Spleen (tissue), 11 donors: ENCODE results near the gene RTKN. TPM values are rescaled to one million over a fixed set of nuclear protein-coding genes. Genes with fewer than 3 reads are reported as not detected.
A peak's percentile ranks its signal among the peaks of the same experiment; 100 is the strongest.
"Not testable (repeated sequence)": the region's sequence is repeated elsewhere in the genome, so short reads cannot be mapped to it uniquely, and the experiment has no call there.

Experiments used
- DNase-seq: peaks from one replicate; pipeline ENCODE4 v3.0.0-alpha.2; 2020
- H3K27ac ChIP-seq, 8 donors: fragments of 200-600 bp; sonication (generic) in 7 of 8; 1 replicate in 4 of 8; 2 replicates in 4 of 8; pipeline versions ENCODE4 v1.5.0 to v1.8.0; 2016 to 2021; ENCODE audit warnings: inconsistent platforms in 4 of 8, mild to moderate bottlenecking in 4 of 8, moderate library complexity in 1 of 8
- H3K27me3 ChIP-seq, 7 donors: fragments of 200-600 bp; sonication (generic) in 6 of 7; replicated peaks in 1 of 7; 1 replicate in 4 of 7; 2 replicates in 3 of 7; pipeline versions ENCODE4 v1.5.0 to v1.8.0; 2016 to 2021; ENCODE audit warnings: inconsistent platforms in 3 of 7, mild to moderate bottlenecking in 1 of 7
- H3K36me3 ChIP-seq, 6 donors: fragments of 200-600 bp; sonication (generic) in 5 of 6; 1 replicate in 4 of 6; 2 replicates in 2 of 6; pipeline versions ENCODE4 v1.5.0 to v1.8.0; 2016 to 2021; ENCODE audit warnings: inconsistent platforms in 2 of 6
- H3K4me1 ChIP-seq, 6 donors: fragments of 200-600 bp; sonication (generic) in 5 of 6; 1 replicate in 3 of 6; 2 replicates in 3 of 6; pipeline versions ENCODE4 v1.5.0 to v1.8.0; 2016 to 2021; ENCODE audit warnings: inconsistent platforms in 3 of 6
- H3K4me3 ChIP-seq, 8 donors: fragments of 200-600 bp; sonication (generic) in 7 of 8; 1 replicate in 4 of 8; 2 replicates in 4 of 8; pipeline versions ENCODE4 v1.5.0 to v1.8.0; 2016 to 2021; ENCODE audit warnings: inconsistent platforms in 4 of 8, mild to moderate bottlenecking in 4 of 8, moderate library complexity in 2 of 8
- H3K9me3 ChIP-seq, 8 donors: fragments of 200-600 bp; sonication (generic) in 7 of 8; 1 replicate in 4 of 8; 2 replicates in 4 of 8; pipeline versions ENCODE4 v1.5.0 to v1.8.0; 2016 to 2021; ENCODE audit warnings: inconsistent platforms in 4 of 8
- CTCF ChIP-seq, 11 experiments: fragments of 200-600 bp in 7 of 11; fragments of 450-650 bp in 4 of 11; sonication (generic) in 4 of 11; IDR thresholded peaks in 8 of 11; conservative IDR thresholded peaks in 3 of 11; 1 replicate in 7 of 11; 2 replicates in 4 of 11; pipeline versions ENCODE4 v1.4.0 to v1.8.0; 2016 to 2021; ENCODE audit warnings: antibody characterized with exemption in 11 of 11, inconsistent platforms in 4 of 11, mild to moderate bottlenecking in 1 of 11
- POLR2A ChIP-seq, 3 donors: fragments of 450-650 bp; IDR thresholded peaks; one replicate each; pipeline ENCODE4 v1.5.1; 2017; ENCODE audit warnings: antibody characterized with exemption in 3 of 3, mild to moderate bottlenecking in 1 of 3
- POLR2AphosphoS5 ChIP-seq, 3 donors: sonication (generic); formaldehyde crosslinking; IDR thresholded peaks; one replicate each; pipeline ENCODE4 v1.5.1; 2017; ENCODE audit warnings: antibody characterized with exemption in 3 of 3
- WGBS, 5 donors: extraction: QIAGEN DNeasy Blood & Tissue Kit in 3 of 5; methylation state at CpG; one replicate each; pipeline versions ENCODE4 v1.1.5 to v1.1.7; 2013 to 2018; 5-methylcytosine and 5-hydroxymethylcytosine counted together
- intact Hi-C: fragments of 100-400 bp; cut with DNase I; formaldehyde crosslinking; loops from one replicate; pipeline ENCODE4 v1.15.0; 2023; ENCODE audit warnings: low total_unique reads
- polyA plus RNA-seq, 3 donors: library from polyadenylated mRNA; stranded (reverse); fragments of 200-250 nt; gene quantifications; one replicate each; pipeline ENCODE4 v1.2.1, GENCODE V29; 2013
- total RNA-seq, 7 donors: library from RNA; depleted of rRNA in 3 of 7; stranded (reverse); fragments of >200 nt in 3 of 7; fragmentation: NEBNext Ultra II Directional in 4 of 7; extraction: Animal tissue kit (Norgen Biotek cat#: 25700) in 4 of 7; gene quantifications; one replicate each; pipeline versions ENCODE4 v1.1.0 to v1.2.1, GENCODE V29; 2016 to 2021
- donor health status: healthy with polysubstance abuse.
- donor health status: DM: no; HTN: no; CAD: no; lungs with moderate emphysema.
- donor health status: DM: no; HTN: no; CAD: no.
- donor health status: Bipolar disorder and iron deficiency.
- donor health status: healthy.
- donor health status: DM: no; HTN: no; CAD: no.
- donor health status: DM: yes; HTN: yes; CAD: no.

RTKN gene
- total and polyA plus RNA-seq, 10 donors, result 3.2 to 11.1 (median 7.1) TPM

- Histone ChIP-seq H3K4me3 (no peak overlapping the region), H3K4me1 (peaks cover 0 to 16% (median 2%) of the 10 kb centered on the region in 6 donors), H3K36me3 (no peaks in the 10 kb centered on the region), H3K9me3 (no peaks in the 10 kb centered on the region), H3K27me3 (peaks cover 0 to 8% (median 0%) of the 10 kb centered on the region in 7 donors), H3K27ac (no peak overlapping the region)
- 80 to 96% (median 94%) methylated on average over 2 of the region's 2 CpGs for WGBS, 5 donors
- intact Hi-C loops, result no loop called here
- TF ChIP-seq POLR2AphosphoS5 (IDR thresholded peaks at IDR 0.05) (no peak), CTCF (IDR thresholded peaks at IDR 0.05 in 8 of 11, conservative IDR thresholded peaks at IDR 0.05 in 3 of 11) (no peak), POLR2A (IDR thresholded peaks at IDR 0.05) (no peak)
- no peak for DNase-seq
Observed at GRCh38 chr2:74448771-74449170, 7.0 kb upstream of the RTKN start.

GRCh38 chr2:74447230-74447999, 5.7 kb upstream of the RTKN start:
- H3K4me3 ChIP-seq, result no peak overlapping the region
- H3K27ac ChIP-seq, result no peak overlapping the region
- DNase-seq, result peak; percentile 11
- H3K4me1 ChIP-seq, result peaks cover 0 to 11% (median 2%) of the 10 kb centered on the region in 6 donors
- H3K9me3 ChIP-seq, result no peaks in the 10 kb centered on the region
- intact Hi-C loops, result no loop called here
- 90 to 97% (median 94%) methylated on average over 5 of the region's 5 CpGs for WGBS, 5 donors
- TF ChIP-seq POLR2AphosphoS5 (IDR thresholded peaks at IDR 0.05), result no peak
- TF ChIP-seq POLR2A (IDR thresholded peaks at IDR 0.05), result no peak
- no peak for TF ChIP-seq CTCF (IDR thresholded peaks at IDR 0.05 in 8 of 11, conservative IDR thresholded peaks at IDR 0.05 in 3 of 11)
- H3K36me3 ChIP-seq, result no peaks in the 10 kb centered on the region
- peaks cover 0 to 21% (median 2%) of the 10 kb centered on the region in 7 donors for H3K27me3 ChIP-seq

- intact Hi-C loops, result no loop called here
- Histone ChIP-seq H3K4me3 (no peak overlapping the region), H3K4me1 (peaks cover 13 to 37% (median 28%) of the 10 kb centered on the region in 6 donors), H3K9me3 (no peaks in the 10 kb centered on the region), H3K27me3 (peaks cover 0 to 48% (median 24%) of the 10 kb centered on the region in 7 donors), H3K36me3 (no peaks in the 10 kb centered on the region), H3K27ac (no peak overlapping the region)
- DNase-seq, result peak; percentile 43
- 18 to 33% (median 27%) methylated on average over 5 of the region's 5 CpGs for WGBS, 5 donors
- TF ChIP-seq CTCF (IDR thresholded peaks at IDR 0.05 in 8 of 11, conservative IDR thresholded peaks at IDR 0.05 in 3 of 11), result no peak
- TF ChIP-seq POLR2A (IDR thresholded peaks at IDR 0.05), result no peak
Observed at GRCh38 chr2:74444498-74445318, 3.0 kb upstream of the RTKN start.

DNA sequence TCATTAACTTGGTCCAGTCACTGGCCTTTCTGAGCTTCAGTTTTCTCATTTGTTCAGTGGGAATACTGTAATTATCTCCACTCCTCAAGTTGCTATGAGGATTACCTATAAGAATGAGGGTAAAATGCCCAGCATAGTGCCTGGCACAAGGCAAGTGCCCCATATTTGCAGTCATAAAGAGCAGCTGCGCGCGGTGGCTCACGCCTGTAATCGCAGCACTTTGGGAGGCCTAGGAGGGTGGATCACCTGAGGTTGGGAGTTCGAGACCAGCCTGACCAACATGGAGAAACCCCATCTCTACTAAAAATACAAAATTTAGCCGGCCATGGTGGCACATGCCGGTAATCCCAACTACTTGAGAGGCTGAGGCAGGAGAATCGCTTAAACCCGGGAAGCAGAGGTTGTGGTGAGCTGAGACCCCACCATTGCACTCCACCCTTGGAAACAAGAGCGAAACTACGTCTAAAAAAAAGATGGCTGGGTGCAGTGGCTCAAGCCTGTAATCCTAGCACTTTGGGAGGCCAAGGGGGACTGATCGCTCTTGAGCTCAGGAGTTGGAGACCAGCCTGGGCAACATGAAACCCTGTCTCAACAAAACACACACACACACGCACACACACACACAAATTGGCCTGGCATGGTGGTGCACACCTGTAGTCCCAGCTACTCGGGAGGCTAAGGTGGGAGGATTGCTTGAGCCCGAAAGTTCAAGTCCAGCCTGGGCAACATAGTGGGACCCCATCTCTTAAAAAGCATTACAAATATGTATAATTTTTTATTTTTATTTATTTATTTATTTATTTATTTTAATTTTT, 953 bp upstream of the RTKN start:
- H3K27ac ChIP-seq, intact Hi-C loops, H3K9me3 ChIP-seq, H3K36me3 ChIP-seq: not testable (repeated sequence)
- WGBS, 5 donors, result 93 to 96% (median 95%) methylated on average over 16 of the region's 16 CpGs
- H3K27me3 ChIP-seq, result peaks cover 0 to 54% (median 24%) of the 10 kb centered on the region in 7 donors
- H3K4me1 ChIP-seq, result peaks cover 13 to 50% (median 34%) of the 10 kb centered on the region in 6 donors
- H3K4me3 ChIP-seq, result peak overlapping the region in 1 of 8 donors; percentile 68
- peak; percentile 29 for DNase-seq
